PC-3 (cell line): Measurements from ENCODE around the gene AEBP1. TPM values are rescaled to one million over a fixed set of nuclear protein-coding genes. Genes with fewer than 3 reads are reported as not detected.

Experiments used
- ATAC-seq: fragments of 200-7000 bp; cut with Tn5 transposase; 2 replicates; pipeline ENCODE4 v1.9.1; 2020; ENCODE audit warnings: mild to moderate bottlenecking, moderate library complexity
- BruUV-seq: library from RNA; stranded (reverse); fragments of 400-500 nt; replicated peaks from 2 replicates; lab custom pipeline; 2021; lab: Mats Ljungman, UMichigan
- CTCF ChIA-PET: fragments of 300-600 bp; sonication (Branson Sonifier 250); formaldehyde crosslinking; loops from one replicate; lab custom pipeline; 2022; ENCODE audit warnings: antibody characterized with exemption; lab: Charles Lee
- POLR2A ChIA-PET: fragments of 300-600 bp; sonication (Branson Sonifier 250); formaldehyde crosslinking; loops from one replicate; lab custom pipeline; 2022; ENCODE audit warnings: antibody characterized with exemption; ENCODE audit not compliant: unreplicated experiment; lab: Charles Lee
- DNase-seq: peaks from one replicate; pipeline ENCODE4 v3.0.0-alpha.2; 2015
- H2AFZ ChIP-seq: fragments of 300-600 bp; sonication (generic); 2 replicates; pipeline ENCODE4 v1.6.0; 2016; ENCODE audit warnings: antibody characterized with exemption, low read length
- H3F3A ChIP-seq: fragments of 300-600 bp; sonication (generic); one replicate; pipeline ENCODE4 v1.6.0; 2017; ENCODE audit warnings: antibody characterized with exemption, low read length, control low read depth, mild to moderate bottlenecking; ENCODE audit not compliant: unreplicated experiment
- H3K27ac ChIP-seq: fragments of 300-600 bp; sonication (generic); 2 replicates; pipeline ENCODE4 v1.5.1; 2016; ENCODE audit warnings: mild to moderate bottlenecking, low read length
- H3K27me3 ChIP-seq: fragments of 300-600 bp; sonication (generic); 2 replicates; pipeline ENCODE4 v1.6.1; 2016; ENCODE audit warnings: low read length, mixed read lengths
- H3K36me3 ChIP-seq: fragments of 300-600 bp; sonication (generic); 2 replicates; pipeline ENCODE4 v1.6.1; 2016; ENCODE audit warnings: low read depth, mixed run types, low read length, mixed read lengths
- H3K4me1 ChIP-seq: fragments of 300-600 bp; sonication (generic); 2 replicates; pipeline ENCODE4 v1.5.1; 2016; ENCODE audit warnings: low read length; ENCODE audit not compliant: insufficient read depth
- H3K4me2 ChIP-seq: fragments of 300-600 bp; sonication (generic); 2 replicates; pipeline ENCODE4 v1.6.0; 2016; ENCODE audit warnings: low read length
- H3K4me3 ChIP-seq: fragments of 300-600 bp; sonication (generic); 2 replicates; pipeline ENCODE4 v1.5.1; 2016; ENCODE audit warnings: mild to moderate bottlenecking, low read length, mixed read lengths
- H3K79me2 ChIP-seq: fragments of 300-600 bp; sonication (generic); 2 replicates; pipeline ENCODE4 v1.6.1; 2017; ENCODE audit warnings: low read length, mixed read lengths
- H3K9ac ChIP-seq: fragments of 300-600 bp; sonication (generic); 2 replicates; pipeline ENCODE4 v1.6.0; 2016; ENCODE audit warnings: mild to moderate bottlenecking, low read length
- H3K9me2 ChIP-seq: fragments of 300-600 bp; sonication (generic); replicated peaks from 2 replicates; pipeline ENCODE4 v1.6.1; 2016; ENCODE audit warnings: mixed run types, low read length, mixed read lengths
- H3K9me3 ChIP-seq: fragments of 300-600 bp; sonication (generic); 2 replicates; pipeline ENCODE4 v1.6.1; 2016; ENCODE audit warnings: low read length, mixed read lengths
- H4K20me1 ChIP-seq: fragments of 300-600 bp; sonication (generic); 2 replicates; pipeline ENCODE4 v1.6.1; 2016; ENCODE audit warnings: low read length, mixed read lengths
- EZH2 ChIP-seq: fragments of 300-600 bp; sonication (generic); IDR thresholded peaks from one replicate; pipeline ENCODE4 v1.6.1; 2017; ENCODE audit warnings: antibody characterized with exemption, mild to moderate bottlenecking, low read length; ENCODE audit not compliant: unreplicated experiment
- EZH2phosphoT487 ChIP-seq: fragments of 300-600 bp; sonication (generic); IDR thresholded peaks from 2 replicates; pipeline ENCODE4 v1.6.1; 2018; ENCODE audit warnings: mild to moderate bottlenecking, antibody characterized with exemption, low read length, borderline replicate concordance
- intact Hi-C: fragments of 100-400 bp; cut with micrococcal nuclease; formaldehyde crosslinking; loops from 2 replicates; pipeline ENCODE4 v1.9.0; 2023
- total RNA-seq: library from RNA; depleted of rRNA; stranded (reverse); fragments of >200 nt; gene quantifications from 2 replicates; pipeline ENCODE4 v1.2.3, GENCODE V29; 2014
- TF ChIP-seq, protein P1 (sequence below): fragments of 300-600 bp; sonication (generic); conservative IDR thresholded peaks from 2 replicates; pipeline ENCODE4 v1.5.1; 2017; ENCODE audit warnings: antibody characterized with exemption, low read depth, mild to moderate bottlenecking, low read length

Gene AEBP1
- total RNA-seq, 1 experiment from 2014 or later: not detected

DNA sequence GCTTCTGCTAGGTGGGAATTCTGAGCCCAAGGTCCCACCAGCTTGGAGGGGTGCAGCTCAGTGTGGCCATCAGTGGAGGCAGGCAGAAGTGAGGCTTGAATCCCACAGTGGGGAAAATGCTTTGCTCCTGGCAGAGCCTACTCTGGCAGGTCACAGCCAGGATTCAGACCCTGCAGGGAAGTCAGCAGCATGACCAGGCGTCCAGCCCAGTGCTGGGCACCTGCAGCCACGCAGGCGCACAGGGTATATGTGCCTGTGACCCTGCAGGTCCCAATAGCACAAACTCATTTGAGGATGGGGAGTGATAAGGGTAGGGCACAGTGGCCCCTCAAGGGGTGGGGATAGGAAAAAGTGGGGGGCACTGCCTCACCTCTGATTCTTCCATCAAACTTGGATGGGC, 8.4 kb upstream of the AEBP1 start:
- no peak for ATAC-seq
- H3F3A ChIP-seq: no peaks in the 10 kb centered on the region
- no peaks in the 10 kb centered on the region for H3K27me3 ChIP-seq
- no peak for DNase-seq
- ChIA-PET CTCF (interaction anchor here (0.5 kb wide), 1 partner anchor 29 kb away, joined by 6 read pairs; no protein-coding TSS in a partner anchor), POLR2A (no interaction called here)
- H4K20me1 ChIP-seq: no peaks in the 10 kb centered on the region
- TF ChIP-seq EZH2phosphoT487 (no peak), EZH2 (no peak)
- TF ChIP-seq, protein P1, sequence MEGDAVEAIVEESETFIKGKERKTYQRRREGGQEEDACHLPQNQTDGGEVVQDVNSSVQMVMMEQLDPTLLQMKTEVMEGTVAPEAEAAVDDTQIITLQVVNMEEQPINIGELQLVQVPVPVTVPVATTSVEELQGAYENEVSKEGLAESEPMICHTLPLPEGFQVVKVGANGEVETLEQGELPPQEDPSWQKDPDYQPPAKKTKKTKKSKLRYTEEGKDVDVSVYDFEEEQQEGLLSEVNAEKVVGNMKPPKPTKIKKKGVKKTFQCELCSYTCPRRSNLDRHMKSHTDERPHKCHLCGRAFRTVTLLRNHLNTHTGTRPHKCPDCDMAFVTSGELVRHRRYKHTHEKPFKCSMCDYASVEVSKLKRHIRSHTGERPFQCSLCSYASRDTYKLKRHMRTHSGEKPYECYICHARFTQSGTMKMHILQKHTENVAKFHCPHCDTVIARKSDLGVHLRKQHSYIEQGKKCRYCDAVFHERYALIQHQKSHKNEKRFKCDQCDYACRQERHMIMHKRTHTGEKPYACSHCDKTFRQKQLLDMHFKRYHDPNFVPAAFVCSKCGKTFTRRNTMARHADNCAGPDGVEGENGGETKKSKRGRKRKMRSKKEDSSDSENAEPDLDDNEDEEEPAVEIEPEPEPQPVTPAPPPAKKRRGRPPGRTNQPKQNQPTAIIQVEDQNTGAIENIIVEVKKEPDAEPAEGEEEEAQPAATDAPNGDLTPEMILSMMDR: no peak
- intact Hi-C loops: no loop called here
- no peak overlapping the region for H3K27ac ChIP-seq
- no peaks in the 10 kb centered on the region for H3K79me2 ChIP-seq
- no peaks in the 10 kb centered on the region for H3K9me2 ChIP-seq
- BruUV-seq: no TSS peak
- no peaks in the 10 kb centered on the region for H3K9me3 ChIP-seq
- no peaks in the 10 kb centered on the region for H3K4me1 ChIP-seq
- no peaks in the 10 kb centered on the region for H3K36me3 ChIP-seq
- H3K4me2 ChIP-seq: no peak overlapping the region
- H2AFZ ChIP-seq: no peak overlapping the region
- H3K9ac ChIP-seq: no peak overlapping the region
- no peak overlapping the region for H3K4me3 ChIP-seq

DNA sequence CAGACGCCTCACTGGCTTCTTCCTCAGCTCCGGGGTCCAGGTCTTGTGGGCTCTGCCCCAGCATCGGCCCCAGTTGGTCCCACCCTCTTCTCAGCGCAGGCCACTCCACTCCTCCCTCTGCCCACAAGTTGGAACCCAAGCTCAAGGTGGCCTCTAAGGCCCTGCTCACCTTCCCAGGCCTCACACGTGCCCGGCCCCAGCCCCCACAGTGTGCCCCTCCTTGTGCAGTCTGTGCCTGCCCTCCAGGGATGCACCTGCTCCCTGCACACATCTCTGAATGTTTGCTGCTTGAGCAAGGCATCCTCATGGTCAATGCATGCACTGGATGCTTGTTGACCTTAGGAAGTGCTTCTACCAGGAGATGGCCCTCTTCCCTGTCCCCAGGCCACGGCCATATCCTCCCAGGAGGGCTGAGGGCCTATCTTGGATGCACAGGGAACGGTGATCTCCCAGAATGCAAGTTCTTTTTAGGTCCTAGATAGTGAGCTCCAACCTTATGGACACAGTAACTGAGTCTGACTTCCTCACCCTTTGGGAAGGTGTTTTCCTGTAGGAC, 7.7 kb upstream of the AEBP1 start:
- no peak for ATAC-seq
- no peaks in the 10 kb centered on the region for H3K9me3 ChIP-seq
- H3K27ac ChIP-seq: no peak overlapping the region
- BruUV-seq: no TSS peak
- H3K36me3 ChIP-seq: no peaks in the 10 kb centered on the region
- H3K9ac ChIP-seq: no peak overlapping the region
- H2AFZ ChIP-seq: no peak overlapping the region
- no peaks in the 10 kb centered on the region for H3K9me2 ChIP-seq
- DNase-seq: no peak
- no peaks in the 10 kb centered on the region for H3K79me2 ChIP-seq
- no peaks in the 10 kb centered on the region for H3K4me1 ChIP-seq
- H4K20me1 ChIP-seq: no peaks in the 10 kb centered on the region
- H3K4me2 ChIP-seq: no peak overlapping the region
- TF ChIP-seq EZH2 (no peak), EZH2phosphoT487 (no peak)
- TF ChIP-seq, protein P1: no peak
- intact Hi-C loops: no loop called here
- ChIA-PET CTCF (interaction anchor here (0.5 kb wide), 1 partner anchor 28 kb away, joined by 6 read pairs; no protein-coding TSS in a partner anchor), POLR2A (no interaction called here)
- no peaks in the 10 kb centered on the region for H3F3A ChIP-seq
- no peak overlapping the region for H3K4me3 ChIP-seq
- no peaks in the 10 kb centered on the region for H3K27me3 ChIP-seq

DNA sequence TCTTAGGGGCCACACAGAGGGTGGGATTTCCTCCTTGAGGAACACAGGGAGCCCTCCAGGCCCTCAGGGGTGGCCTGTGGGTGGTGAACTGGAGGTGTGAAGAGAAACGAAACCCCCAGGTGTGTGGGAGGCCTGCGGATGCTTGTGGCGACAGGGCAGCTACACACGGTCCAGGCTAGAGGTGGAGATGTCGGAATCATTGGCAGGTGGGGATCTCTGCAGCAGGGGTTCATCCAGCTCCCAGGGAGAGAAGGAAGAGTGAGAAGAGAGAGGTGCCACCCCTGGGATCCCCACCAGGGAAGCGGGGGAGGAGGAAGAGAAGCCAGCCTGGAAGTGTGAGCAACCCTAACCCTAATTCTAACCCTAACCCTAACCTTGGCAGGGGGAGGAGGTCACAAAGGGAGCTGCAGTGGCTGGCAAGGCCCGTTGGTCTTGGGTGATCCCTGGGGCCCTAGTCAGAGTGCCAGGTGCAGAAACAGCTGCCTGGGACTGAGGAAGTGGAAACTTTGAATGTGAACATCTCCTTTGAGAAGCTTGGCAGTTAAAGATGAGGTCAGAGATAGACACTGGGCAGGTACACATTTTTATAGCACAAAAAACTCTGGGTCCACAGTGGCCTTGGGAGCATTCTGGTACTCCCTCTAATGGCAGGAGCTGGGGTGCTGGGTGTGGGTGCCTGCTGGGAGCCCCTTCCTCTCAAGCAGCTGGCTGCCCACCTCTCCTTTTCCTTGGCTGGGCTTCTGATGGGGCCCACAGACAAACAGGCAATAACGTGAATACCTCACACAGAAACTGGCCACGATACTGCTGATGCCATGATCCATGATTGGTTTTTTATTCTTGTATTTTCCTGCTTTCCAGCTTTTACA, 6.8 kb upstream of the AEBP1 start:
- BruUV-seq: no TSS peak
- POLR2A ChIA-PET: no interaction called here
- no peaks in the 10 kb centered on the region for H3K36me3 ChIP-seq

More for the DNA sequence above, 6.8 kb upstream of the AEBP1 start:
- Histone ChIP-seq H3K27me3 (no peaks in the 10 kb centered on the region), H3K9ac (no peak overlapping the region), H3K4me2 (no peak overlapping the region), H3K27ac (no peak overlapping the region), H4K20me1 (no peaks in the 10 kb centered on the region), H3K4me3 (no peak overlapping the region), H3K9me3 (no peaks in the 10 kb centered on the region), H3K79me2 (no peaks in the 10 kb centered on the region), H3K4me1 (no peaks in the 10 kb centered on the region), H3F3A (no peaks in the 10 kb centered on the region), H2AFZ (no peak overlapping the region), H3K9me2 (no peaks in the 10 kb centered on the region)
- CTCF ChIA-PET: no interaction called here
- ATAC-seq (no peak), DNase-seq (no peak)
- TF ChIP-seq EZH2phosphoT487 (no peak), EZH2 (no peak)
- TF ChIP-seq, protein P1: no peak
- intact Hi-C loops: no loop called here
